Colonic mucosa (tissue), 4 donors: ENCODE measurements around the gene NDOR1. TPM values are rescaled to one million over a fixed set of nuclear protein-coding genes. Genes with fewer than 3 reads are reported as not detected.

Experiments used
- DNase-seq: peaks from one replicate; pipeline ENCODE4 v3.0.0-alpha.2; 2020
- H3K27ac ChIP-seq: fragments of 200-600 bp; one replicate; pipeline ENCODE4 v1.8.0; 2021
- H3K27me3 ChIP-seq: fragments of 200-600 bp; one replicate; pipeline ENCODE4 v1.8.0; 2021
- H3K36me3 ChIP-seq: fragments of 200-600 bp; one replicate; pipeline ENCODE4 v1.8.0; 2021
- H3K4me1 ChIP-seq: fragments of 200-600 bp; one replicate; pipeline ENCODE4 v1.8.0; 2021; ENCODE audit warnings: mild to moderate bottlenecking
- H3K4me3 ChIP-seq: fragments of 200-600 bp; one replicate; pipeline ENCODE4 v1.8.0; 2021
- H3K9ac ChIP-seq, 2 donors: one replicate each; pipeline ENCODE4 v1.7.0; 2013; ENCODE audit warnings: control low read depth in 2 of 2, low read depth in 2 of 2, low read length in 2 of 2
- H3K9me3 ChIP-seq: fragments of 200-600 bp; one replicate; pipeline ENCODE4 v1.8.0; 2021
- CTCF ChIP-seq: fragments of 200-600 bp; IDR thresholded peaks from one replicate; pipeline ENCODE4 v1.8.0; 2022; ENCODE audit warnings: antibody characterized with exemption, mild to moderate bottlenecking
- intact Hi-C: fragments of 100-400 bp; cut with DNase I; formaldehyde crosslinking; loops from one replicate; pipeline ENCODE4 v1.14.1; 2022
- total RNA-seq, 2 donors: library from RNA; stranded (reverse); fragmentation: NEBNext Ultra II Directional in 1 of 2; extraction: Animal tissue kit (Norgen Biotek cat#: 25700) in 1 of 2; gene quantifications; one replicate each; pipeline ENCODE4 v1.2.1, GENCODE V29; 2021
- donor health status: healthy.
- donor health status: DM: no; HTN: no; CAD: no.
- donor health status: DM: no; HTN: no; CAD: no.

Gene NDOR1
- total RNA-seq, 2 donors from 2014 or later = 11.7 to 36.9 TPM

- H3K9ac ChIP-seq = no peak overlapping the region
- no peak for TF ChIP-seq CTCF
- intact Hi-C loops = no loop called here
Measured at GRCh38 chr9:137247916-137248175, 42.3 kb downstream of the NDOR1 start.

GRCh38 chr9:137250329-137251193 is 45.1 kb downstream of the NDOR1 start:
- TF ChIP-seq CTCF = no peak
- DNase-seq = no peak
- H3K9me3 ChIP-seq = no peaks in the 10 kb centered on the region
- H3K36me3 ChIP-seq = no peaks in the 10 kb centered on the region
- H3K27ac ChIP-seq = no peak overlapping the region
- H3K27me3 ChIP-seq = no peaks in the 10 kb centered on the region
- H3K4me3 ChIP-seq = no peak overlapping the region
- H3K4me1 ChIP-seq = no peaks in the 10 kb centered on the region
- intact Hi-C loops = no loop called here
- peak overlapping the region; percentile 2 to 5 for H3K9ac ChIP-seq

More at GRCh38 chr9:137247916-137248175, 42.3 kb downstream of the NDOR1 start:
- no peak for DNase-seq
- peaks cover 4% of the 10 kb centered on the region for H3K4me1 ChIP-seq
- no peak overlapping the region for H3K27ac ChIP-seq
- no peaks in the 10 kb centered on the region for H3K9me3 ChIP-seq
- H3K36me3 ChIP-seq = peaks cover 7% of the 10 kb centered on the region
- H3K27me3 ChIP-seq = no peaks in the 10 kb centered on the region
- no peak overlapping the region for H3K4me3 ChIP-seq

GRCh38 chr9:137251194-137251461 is 45.6 kb downstream of the NDOR1 start, which contains the start of gene STPG3:
Gene STPG3, plus strand, starts transcription at chr9:137251286. Its CDS starts 1 bp downstream, at chr9:137251287.
- no peak within 1 kb of the TSS for H3K4me3 ChIP-seq
- no peak for DNase-seq
- H3K27ac ChIP-seq = no peak within 1 kb of the TSS
- intact Hi-C loops = no loop called here
- H3K4me1 ChIP-seq = peaks cover 2% of the 10 kb centered on the region
- peak within 1 kb of the TSS; percentile 2 to 5 for H3K9ac ChIP-seq
- H3K9me3 ChIP-seq = no peaks in the 10 kb centered on the region
- H3K36me3 ChIP-seq = no peaks in the 10 kb centered on the region
- H3K27me3 ChIP-seq = no peaks in the 10 kb centered on the region
- TF ChIP-seq CTCF = no peak

GRCh38 chr9:137251490-137252268 is 46.2 kb downstream of the NDOR1 start:
- no peaks in the 10 kb centered on the region for H3K27me3 ChIP-seq
- no peak overlapping the region for H3K4me3 ChIP-seq
- H3K9me3 ChIP-seq = no peaks in the 10 kb centered on the region
- intact Hi-C loops = no loop called here
- DNase-seq = no peak
- no peak for TF ChIP-seq CTCF
- no peak overlapping the region for H3K27ac ChIP-seq
- H3K4me1 ChIP-seq = peaks cover 8% of the 10 kb centered on the region
- no peaks in the 10 kb centered on the region for H3K36me3 ChIP-seq
- H3K9ac ChIP-seq = no peak overlapping the region

GRCh38 chr9:137252555-137253506 is 47.3 kb downstream of the NDOR1 start:
- intact Hi-C loops = no loop called here
- no peak overlapping the region for H3K4me3 ChIP-seq
- H3K27me3 ChIP-seq = no peaks in the 10 kb centered on the region
- no peak overlapping the region for H3K9ac ChIP-seq
- no peaks in the 10 kb centered on the region for H3K36me3 ChIP-seq
- H3K9me3 ChIP-seq = no peaks in the 10 kb centered on the region
- H3K4me1 ChIP-seq = peaks cover 11% of the 10 kb centered on the region
- TF ChIP-seq CTCF = no peak
- DNase-seq = no peak
- no peak overlapping the region for H3K27ac ChIP-seq
